Testis (tissue), 3 donors: ENCODE results near the gene GRHPR. TPM values are rescaled to one million over a fixed set of nuclear protein-coding genes. Genes with fewer than 3 reads are reported as not detected.

ENCODE experiments used
- DNase-seq: peaks from one replicate; pipeline ENCODE4 v3.0.0-alpha.2; 2019
- H3K27ac ChIP-seq, 2 donors: fragments of 200-600 bp; sonication (generic); one replicate each; pipeline ENCODE4 v1.5.1; 2019
- H3K27me3 ChIP-seq: fragments of 200-600 bp; sonication (generic); one replicate; pipeline ENCODE4 v1.5.1; 2019
- H3K36me3 ChIP-seq: fragments of 200-600 bp; sonication (generic); one replicate; pipeline ENCODE4 v1.5.1; 2017; ENCODE audit warnings: low read depth; ENCODE audit errors: missing control alignments
- H3K4me1 ChIP-seq: fragments of 200-600 bp; sonication (generic); one replicate; pipeline ENCODE4 v1.5.1; 2019
- H3K4me3 ChIP-seq, 2 donors: fragments of 200-600 bp; sonication (generic); one replicate each; pipeline ENCODE4 v1.5.1; 2017 to 2019
- H3K9me3 ChIP-seq: fragments of 200-600 bp; sonication (generic); one replicate; pipeline ENCODE4 v1.5.1; 2017
- CTCF ChIP-seq, 3 experiments: fragments of 450-650 bp in 2 of 3; fragments of 200-600 bp in 1 of 3; sonication (generic) in 1 of 3; IDR thresholded peaks; one replicate each; pipeline ENCODE4 v1.5.1; 2016 to 2019; ENCODE audit warnings: antibody characterized with exemption in 3 of 3, mild to moderate bottlenecking in 2 of 3, moderate library complexity in 1 of 3
- POLR2A ChIP-seq: fragments of 450-650 bp; IDR thresholded peaks from one replicate; pipeline ENCODE4 v1.6.1; 2017; ENCODE audit warnings: antibody characterized with exemption, mild to moderate bottlenecking, moderate library complexity
- WGBS, 2 donors: methylation state at CpG; one replicate each; pipeline ENCODE4 v1.1.5; 2018; 5-methylcytosine and 5-hydroxymethylcytosine counted together
- intact Hi-C: fragments of 100-400 bp; cut with DNase I; formaldehyde crosslinking; loops from one replicate; pipeline ENCODE4 v1.15.1; 2023; ENCODE audit warnings: low total_unique reads
- polyA plus RNA-seq: library from polyadenylated mRNA; stranded (reverse); fragments of 350-450 nt; fragmentation: Illumina TruSeq; extraction: RNeasy Lipid Tissue Mini Kit (QIAGEN cat#74804); gene quantifications from one replicate; pipeline ENCODE4 v1.2.3, GENCODE V29; 2014; ENCODE audit warnings: low read depth, low replicate concordance; ENCODE audit not compliant: insufficient read depth
- total RNA-seq, 2 donors: library from RNA; depleted of rRNA; stranded (reverse); fragments of >200 nt; gene quantifications; one replicate each; pipeline ENCODE4 v1.2.3, GENCODE V29; 2016

GRHPR gene
- total and polyA plus RNA-seq, 3 donors from 2014 or later: 130 to 262 (median 195) TPM

- TF ChIP-seq CTCF (IDR thresholded peaks at IDR 0.05) (no peak), POLR2A (no peak)
- Histone ChIP-seq H3K27me3 (no peaks in the 10 kb centered on the region), H3K4me3 (no peak overlapping the region), H3K9me3 (no peaks in the 10 kb centered on the region), H3K36me3 (no peaks in the 10 kb centered on the region), H3K27ac (no peak overlapping the region), H3K4me1 (peaks cover 5% of the 10 kb centered on the region)
- intact Hi-C loops: no loop called here
- WGBS, 2 donors: 64 to 76% methylated on average over 13 to 17 of the region's 17 CpGs
- no peak for DNase-seq
These were observed 9.9 kb upstream of the GRHPR start for GRCh38 chr9:37412431-37413151.

GRCh38 chr9:37413311-37413710 lies 9.2 kb upstream of the GRHPR start:
- WGBS, 2 donors: 91 to 93% methylated on average over 4 of the region's 4 CpGs
- intact Hi-C loops: no loop called here
- DNase-seq: no peak
- Histone ChIP-seq H3K27ac (no peak overlapping the region), H3K4me3 (no peak overlapping the region), H3K27me3 (no peaks in the 10 kb centered on the region), H3K36me3 (no peaks in the 10 kb centered on the region), H3K4me1 (peaks cover 5% of the 10 kb centered on the region), H3K9me3 (no peaks in the 10 kb centered on the region)
- TF ChIP-seq POLR2A (no peak), CTCF (IDR thresholded peaks at IDR 0.05) (no peak)

GRCh38 chr9:37414503-37414943 lies 8.0 kb upstream of the GRHPR start:
- H3K27ac ChIP-seq: no peak overlapping the region
- H3K9me3 ChIP-seq: no peaks in the 10 kb centered on the region
- H3K4me3 ChIP-seq: no peak overlapping the region
- DNase-seq: no peak
- intact Hi-C loops: no loop called here
- TF ChIP-seq POLR2A (no peak), CTCF (IDR thresholded peaks at IDR 0.05) (no peak)
- WGBS, 2 donors: 82 to 94% methylated on average over 3 to 10 of the region's 10 CpGs
- H3K27me3 ChIP-seq: no peaks in the 10 kb centered on the region
- peaks cover 5% of the 10 kb centered on the region for H3K4me1 ChIP-seq
- no peaks in the 10 kb centered on the region for H3K36me3 ChIP-seq

GRCh38 chr9:37415011-37415719 lies 7.3 kb upstream of the GRHPR start:
- Histone ChIP-seq H3K27me3 (no peaks in the 10 kb centered on the region), H3K4me1 (peaks cover 5% of the 10 kb centered on the region), H3K27ac (no peak overlapping the region), H3K4me3 (no peak overlapping the region), H3K36me3 (no peaks in the 10 kb centered on the region), H3K9me3 (no peaks in the 10 kb centered on the region)
- peak; percentile 82 for DNase-seq
- intact Hi-C loops: no loop called here
- WGBS, 2 donors: 34 to 41% methylated on average over 20 to 22 of the region's 22 CpGs
- TF ChIP-seq POLR2A (no peak), CTCF (IDR thresholded peaks at IDR 0.05) (peak; percentile 78 to 90 (median 83))
